ENCODE data around the gene TRIM52.

Gene TRIM52

GRCh38 chr5:181261320-181262049 is 542 bp upstream of the TRIM52 start:
- DNase-seq (ENCODE audit: low read depth), result peak; percentile 89

GRCh38 chr5:181259974-181260719 is 796 bp downstream of the TRIM52 start:
- H3K4me3 ChIP-seq (ENCODE audit: low read depth, low read length), result peak overlapping the region; percentile 74
- DNase-seq (ENCODE audit: low read depth), result no peak
- TF ChIP-seq POLR2A (IDR thresholded peaks at IDR 0.05; ENCODE audit: extremely low read depth, insufficient read length), result no peak
- no peak for TF ChIP-seq MAX (IDR thresholded peaks at IDR 0.05; ENCODE audit: low read depth, low read length)
- TF ChIP-seq MYC (IDR thresholded peaks at IDR 0.05; ENCODE audit: low read depth, low read length), result no peak
- TF ChIP-seq CTCF (IDR thresholded peaks at IDR 0.05; ENCODE audit: low read depth, low read length), result no peak

More at GRCh38 chr5:181261320-181262049, 542 bp upstream of the TRIM52 start:
- peak overlapping the region; percentile 74 for H3K4me3 ChIP-seq (ENCODE audit: low read depth, low read length)
- TF ChIP-seq POLR2A (IDR thresholded peaks at IDR 0.05; ENCODE audit: extremely low read depth, insufficient read length), result peak; percentile 60
- TF ChIP-seq MAX (IDR thresholded peaks at IDR 0.05; ENCODE audit: low read depth, low read length), result no peak; the same call in 1 of the 2 replicates
- no peak for TF ChIP-seq CTCF (IDR thresholded peaks at IDR 0.05; ENCODE audit: low read depth, low read length)
- peak; percentile 46; the same call in 1 of the 2 replicates for TF ChIP-seq MYC (IDR thresholded peaks at IDR 0.05; ENCODE audit: low read depth, low read length)

- peak overlapping the region; percentile 74 for H3K4me3 ChIP-seq (ENCODE audit: low read depth, low read length)
- TF ChIP-seq MAX (IDR thresholded peaks at IDR 0.05; ENCODE audit: low read depth, low read length) (no peak), POLR2A (IDR thresholded peaks at IDR 0.05; ENCODE audit: extremely low read depth, insufficient read length) (no peak), CTCF (IDR thresholded peaks at IDR 0.05; ENCODE audit: low read depth, low read length) (no peak), MYC (IDR thresholded peaks at IDR 0.05; ENCODE audit: low read depth, low read length) (no peak)
- DNase-seq (ENCODE audit: low read depth), result no peak
Observed at GRCh38 chr5:181259283-181259682, 1.7 kb downstream of the TRIM52 start.

- DNase-seq (ENCODE audit: low read depth), result no peak
- TF ChIP-seq POLR2A (IDR thresholded peaks at IDR 0.05; ENCODE audit: extremely low read depth, insufficient read length), result no peak
- no peak for TF ChIP-seq MYC (IDR thresholded peaks at IDR 0.05; ENCODE audit: low read depth, low read length)
- peak overlapping the region; percentile 74 for H3K4me3 ChIP-seq (ENCODE audit: low read depth, low read length)
Observed at GRCh38 chr5:181258576-181258975, 2.4 kb downstream of the TRIM52 start.

- TF ChIP-seq MAX (IDR thresholded peaks at IDR 0.05; ENCODE audit: low read depth, low read length), result no peak
- TF ChIP-seq MYC (IDR thresholded peaks at IDR 0.05; ENCODE audit: low read depth, low read length), result no peak
- no peak for TF ChIP-seq POLR2A (IDR thresholded peaks at IDR 0.05; ENCODE audit: extremely low read depth, insufficient read length)
- no peak for TF ChIP-seq CTCF (IDR thresholded peaks at IDR 0.05; ENCODE audit: low read depth, low read length)
- no peak overlapping the region for H3K4me3 ChIP-seq (ENCODE audit: low read depth, low read length)
- DNase-seq (ENCODE audit: low read depth), result no peak
Observed at GRCh38 chr5:181255836-181256578, 4.9 kb downstream of the TRIM52 start.
